ENCODE measurements around the gene TEX19. TPM values are rescaled to one million over a fixed set of nuclear protein-coding genes. Genes with fewer than 3 reads are reported as not detected.

TEX19 gene
- total and polyA plus RNA-seq, 2 experiments from 2014 or later = 0.10 to 0.66 TPM

DNA sequence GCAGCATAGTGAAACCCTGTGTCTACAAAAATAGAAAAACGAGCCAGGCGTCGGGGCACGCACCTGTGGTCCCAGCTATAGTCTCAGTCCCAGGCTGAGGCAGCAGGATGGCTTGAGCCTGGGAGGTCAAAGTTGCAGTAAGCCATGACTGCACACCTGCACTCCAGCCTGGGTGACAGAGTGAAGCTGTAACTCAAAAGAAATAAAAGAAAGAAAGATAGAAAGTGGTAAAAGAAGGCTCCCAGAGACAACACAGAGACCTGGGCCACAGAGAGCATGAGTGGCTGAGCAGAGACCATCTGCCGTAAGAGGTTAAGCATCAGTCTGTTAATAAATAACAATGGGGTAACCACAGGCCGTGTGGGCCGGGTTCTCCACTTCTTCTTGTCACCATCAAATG lies 43.8 kb downstream of the TEX19 start:
- Mint-ChIP-seq H3K4me1 (no peaks in the 10 kb centered on the region), H3K27me3 (ENCODE audit: insufficient read depth, low read depth, poor library complexity) (peaks cover 3% of the 10 kb centered on the region), H3K27ac (no peak overlapping the region), H3K36me3 (ENCODE audit: low read depth) (peaks cover 7% of the 10 kb centered on the region), H3K4me3 (no peak overlapping the region), H3K9me3 (no peaks in the 10 kb centered on the region)
- Histone ChIP-seq H3K4me3 (no peak overlapping the region), H3F3A (replicated peaks; ENCODE audit: low read depth) (0 out of 2 replicates have a peak, but pooled peaks cover 2% of the 10 kb centered on the region), H3K9me2 (ENCODE audit: insufficient read depth) (no peaks in the 10 kb centered on the region), H4K20me1 (replicated peaks; ENCODE audit: insufficient read depth) (no peaks in the 10 kb centered on the region; the same call in 1 of the 2 replicates), H3K4me2 (no peak overlapping the region), H3K27ac (ENCODE audit: low read depth) (no peak overlapping the region), H3K27me3 (ENCODE audit: insufficient read depth) (no peaks in the 10 kb centered on the region), H3K36me3 (ENCODE audit: insufficient read depth) (no peaks in the 10 kb centered on the region), H2AFZ (no peak overlapping the region), H3K4me1 (ENCODE audit: insufficient read depth) (no peaks in the 10 kb centered on the region), H3K79me2 (replicated peaks; ENCODE audit: insufficient read depth) (no peaks in the 10 kb centered on the region)
- TF ChIP-seq, protein P1, sequence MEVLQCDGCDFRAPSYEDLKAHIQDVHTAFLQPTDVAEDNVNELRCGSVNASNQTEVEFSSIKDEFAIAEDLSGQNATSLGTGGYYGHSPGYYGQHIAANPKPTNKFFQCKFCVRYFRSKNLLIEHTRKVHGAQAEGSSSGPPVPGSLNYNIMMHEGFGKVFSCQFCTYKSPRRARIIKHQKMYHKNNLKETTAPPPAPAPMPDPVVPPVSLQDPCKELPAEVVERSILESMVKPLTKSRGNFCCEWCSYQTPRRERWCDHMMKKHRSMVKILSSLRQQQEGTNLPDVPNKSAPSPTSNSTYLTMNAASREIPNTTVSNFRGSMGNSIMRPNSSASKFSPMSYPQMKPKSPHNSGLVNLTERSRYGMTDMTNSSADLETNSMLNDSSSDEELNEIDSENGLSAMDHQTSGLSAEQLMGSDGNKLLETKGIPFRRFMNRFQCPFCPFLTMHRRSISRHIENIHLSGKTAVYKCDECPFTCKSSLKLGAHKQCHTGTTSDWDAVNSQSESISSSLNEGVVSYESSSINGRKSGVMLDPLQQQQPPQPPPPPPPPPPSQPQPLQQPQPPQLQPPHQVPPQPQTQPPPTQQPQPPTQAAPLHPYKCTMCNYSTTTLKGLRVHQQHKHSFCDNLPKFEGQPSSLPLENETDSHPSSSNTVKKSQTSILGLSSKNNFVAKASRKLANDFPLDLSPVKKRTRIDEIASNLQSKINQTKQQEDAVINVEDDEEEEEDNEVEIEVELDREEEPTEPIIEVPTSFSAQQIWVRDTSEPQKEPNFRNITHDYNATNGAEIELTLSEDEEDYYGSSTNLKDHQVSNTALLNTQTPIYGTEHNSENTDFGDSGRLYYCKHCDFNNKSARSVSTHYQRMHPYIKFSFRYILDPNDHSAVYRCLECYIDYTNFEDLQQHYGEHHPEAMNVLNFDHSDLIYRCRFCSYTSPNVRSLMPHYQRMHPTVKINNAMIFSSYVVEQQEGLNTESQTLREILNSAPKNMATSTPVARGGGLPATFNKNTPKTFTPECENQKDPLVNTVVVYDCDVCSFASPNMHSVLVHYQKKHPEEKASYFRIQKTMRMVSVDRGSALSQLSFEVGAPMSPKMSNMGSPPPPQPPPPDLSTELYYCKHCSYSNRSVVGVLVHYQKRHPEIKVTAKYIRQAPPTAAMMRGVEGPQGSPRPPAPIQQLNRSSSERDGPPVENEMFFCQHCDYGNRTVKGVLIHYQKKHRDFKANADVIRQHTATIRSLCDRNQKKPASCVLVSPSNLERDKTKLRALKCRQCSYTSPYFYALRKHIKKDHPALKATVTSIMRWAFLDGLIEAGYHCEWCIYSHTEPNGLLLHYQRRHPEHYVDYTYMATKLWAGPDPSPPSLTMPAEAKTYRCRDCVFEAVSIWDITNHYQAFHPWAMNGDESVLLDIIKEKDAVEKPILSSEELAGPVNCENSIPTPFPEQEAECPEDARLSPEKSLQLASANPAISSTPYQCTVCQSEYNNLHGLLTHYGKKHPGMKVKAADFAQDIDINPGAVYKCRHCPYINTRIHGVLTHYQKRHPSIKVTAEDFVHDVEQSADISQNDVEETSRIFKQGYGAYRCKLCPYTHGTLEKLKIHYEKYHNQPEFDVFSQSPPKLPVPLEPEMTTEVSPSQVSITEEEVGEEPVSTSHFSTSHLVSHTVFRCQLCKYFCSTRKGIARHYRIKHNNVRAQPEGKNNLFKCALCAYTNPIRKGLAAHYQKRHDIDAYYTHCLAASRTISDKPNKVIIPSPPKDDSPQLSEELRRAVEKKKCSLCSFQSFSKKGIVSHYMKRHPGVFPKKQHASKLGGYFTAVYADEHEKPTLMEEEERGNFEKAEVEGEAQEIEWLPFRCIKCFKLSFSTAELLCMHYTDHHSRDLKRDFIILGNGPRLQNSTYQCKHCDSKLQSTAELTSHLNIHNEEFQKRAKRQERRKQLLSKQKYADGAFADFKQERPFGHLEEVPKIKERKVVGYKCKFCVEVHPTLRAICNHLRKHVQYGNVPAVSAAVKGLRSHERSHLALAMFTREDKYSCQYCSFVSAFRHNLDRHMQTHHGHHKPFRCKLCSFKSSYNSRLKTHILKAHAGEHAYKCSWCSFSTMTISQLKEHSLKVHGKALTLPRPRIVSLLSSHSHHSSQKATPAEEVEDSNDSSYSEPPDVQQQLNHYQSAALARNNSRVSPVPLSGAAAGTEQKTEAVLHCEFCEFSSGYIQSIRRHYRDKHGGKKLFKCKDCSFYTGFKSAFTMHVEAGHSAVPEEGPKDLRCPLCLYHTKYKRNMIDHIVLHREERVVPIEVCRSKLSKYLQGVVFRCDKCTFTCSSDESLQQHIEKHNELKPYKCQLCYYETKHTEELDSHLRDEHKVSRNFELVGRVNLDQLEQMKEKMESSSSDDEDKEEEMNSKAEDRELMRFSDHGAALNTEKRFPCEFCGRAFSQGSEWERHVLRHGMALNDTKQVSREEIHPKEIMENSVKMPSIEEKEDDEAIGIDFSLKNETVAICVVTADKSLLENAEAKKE (CRISPR knock-in tag; IDR thresholded peaks at IDR 0.05) = no peak
- TF ChIP-seq, protein P2, sequence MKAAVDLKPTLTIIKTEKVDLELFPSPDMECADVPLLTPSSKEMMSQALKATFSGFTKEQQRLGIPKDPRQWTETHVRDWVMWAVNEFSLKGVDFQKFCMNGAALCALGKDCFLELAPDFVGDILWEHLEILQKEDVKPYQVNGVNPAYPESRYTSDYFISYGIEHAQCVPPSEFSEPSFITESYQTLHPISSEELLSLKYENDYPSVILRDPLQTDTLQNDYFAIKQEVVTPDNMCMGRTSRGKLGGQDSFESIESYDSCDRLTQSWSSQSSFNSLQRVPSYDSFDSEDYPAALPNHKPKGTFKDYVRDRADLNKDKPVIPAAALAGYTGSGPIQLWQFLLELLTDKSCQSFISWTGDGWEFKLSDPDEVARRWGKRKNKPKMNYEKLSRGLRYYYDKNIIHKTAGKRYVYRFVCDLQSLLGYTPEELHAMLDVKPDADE (IDR thresholded peaks at IDR 0.05) = no peak
- TF ChIP-seq JUNB (IDR thresholded peaks at IDR 0.05; ENCODE audit: unreplicated experiment) (no peak), POLR2AphosphoS5 (IDR thresholded peaks at IDR 0.05; ENCODE audit: low read depth) (no peak), EZH2phosphoT487 (IDR thresholded peaks at IDR 0.05; ENCODE audit: unreplicated experiment) (no peak), STAT1 (IDR thresholded peaks at IDR 0.05; ENCODE audit: unreplicated experiment) (no peak), EZH2 (IDR thresholded peaks at IDR 0.05; ENCODE audit: low read depth, unreplicated experiment) (no peak), CREB1 (CRISPR knock-in tag; IDR thresholded peaks at IDR 0.05; ENCODE audit: low read depth) (no peak), NANOG (IDR thresholded peaks at IDR 0.05; ENCODE audit: borderline replicate concordance) (no peak), ZNF114 (CRISPR knock-in tag; IDR thresholded peaks at IDR 0.05) (no peak), ZNF331 (CRISPR knock-in tag; IDR thresholded peaks at IDR 0.05; ENCODE audit: low read depth) (no peak)
- TF ChIP-seq, protein P3, sequence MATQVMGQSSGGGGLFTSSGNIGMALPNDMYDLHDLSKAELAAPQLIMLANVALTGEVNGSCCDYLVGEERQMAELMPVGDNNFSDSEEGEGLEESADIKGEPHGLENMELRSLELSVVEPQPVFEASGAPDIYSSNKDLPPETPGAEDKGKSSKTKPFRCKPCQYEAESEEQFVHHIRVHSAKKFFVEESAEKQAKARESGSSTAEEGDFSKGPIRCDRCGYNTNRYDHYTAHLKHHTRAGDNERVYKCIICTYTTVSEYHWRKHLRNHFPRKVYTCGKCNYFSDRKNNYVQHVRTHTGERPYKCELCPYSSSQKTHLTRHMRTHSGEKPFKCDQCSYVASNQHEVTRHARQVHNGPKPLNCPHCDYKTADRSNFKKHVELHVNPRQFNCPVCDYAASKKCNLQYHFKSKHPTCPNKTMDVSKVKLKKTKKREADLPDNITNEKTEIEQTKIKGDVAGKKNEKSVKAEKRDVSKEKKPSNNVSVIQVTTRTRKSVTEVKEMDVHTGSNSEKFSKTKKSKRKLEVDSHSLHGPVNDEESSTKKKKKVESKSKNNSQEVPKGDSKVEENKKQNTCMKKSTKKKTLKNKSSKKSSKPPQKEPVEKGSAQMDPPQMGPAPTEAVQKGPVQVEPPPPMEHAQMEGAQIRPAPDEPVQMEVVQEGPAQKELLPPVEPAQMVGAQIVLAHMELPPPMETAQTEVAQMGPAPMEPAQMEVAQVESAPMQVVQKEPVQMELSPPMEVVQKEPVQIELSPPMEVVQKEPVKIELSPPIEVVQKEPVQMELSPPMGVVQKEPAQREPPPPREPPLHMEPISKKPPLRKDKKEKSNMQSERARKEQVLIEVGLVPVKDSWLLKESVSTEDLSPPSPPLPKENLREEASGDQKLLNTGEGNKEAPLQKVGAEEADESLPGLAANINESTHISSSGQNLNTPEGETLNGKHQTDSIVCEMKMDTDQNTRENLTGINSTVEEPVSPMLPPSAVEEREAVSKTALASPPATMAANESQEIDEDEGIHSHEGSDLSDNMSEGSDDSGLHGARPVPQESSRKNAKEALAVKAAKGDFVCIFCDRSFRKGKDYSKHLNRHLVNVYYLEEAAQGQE (IDR thresholded peaks at IDR 0.05; ENCODE audit: unreplicated experiment) = no peak
- TF ChIP-seq, protein P4, sequence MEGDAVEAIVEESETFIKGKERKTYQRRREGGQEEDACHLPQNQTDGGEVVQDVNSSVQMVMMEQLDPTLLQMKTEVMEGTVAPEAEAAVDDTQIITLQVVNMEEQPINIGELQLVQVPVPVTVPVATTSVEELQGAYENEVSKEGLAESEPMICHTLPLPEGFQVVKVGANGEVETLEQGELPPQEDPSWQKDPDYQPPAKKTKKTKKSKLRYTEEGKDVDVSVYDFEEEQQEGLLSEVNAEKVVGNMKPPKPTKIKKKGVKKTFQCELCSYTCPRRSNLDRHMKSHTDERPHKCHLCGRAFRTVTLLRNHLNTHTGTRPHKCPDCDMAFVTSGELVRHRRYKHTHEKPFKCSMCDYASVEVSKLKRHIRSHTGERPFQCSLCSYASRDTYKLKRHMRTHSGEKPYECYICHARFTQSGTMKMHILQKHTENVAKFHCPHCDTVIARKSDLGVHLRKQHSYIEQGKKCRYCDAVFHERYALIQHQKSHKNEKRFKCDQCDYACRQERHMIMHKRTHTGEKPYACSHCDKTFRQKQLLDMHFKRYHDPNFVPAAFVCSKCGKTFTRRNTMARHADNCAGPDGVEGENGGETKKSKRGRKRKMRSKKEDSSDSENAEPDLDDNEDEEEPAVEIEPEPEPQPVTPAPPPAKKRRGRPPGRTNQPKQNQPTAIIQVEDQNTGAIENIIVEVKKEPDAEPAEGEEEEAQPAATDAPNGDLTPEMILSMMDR (conservative IDR thresholded peaks at IDR 0.05; ENCODE audit: low read depth in 2 of 2) = no peak
- no peak for DNase-seq (ENCODE audit: low spot score)
- no peak for ATAC-seq

Data from GM23338 (cell line).